Measurements from ENCODE around the gene PDE3B. TPM values are rescaled to one million over a fixed set of nuclear protein-coding genes. Genes with fewer than 3 reads are reported as not detected.

The PDE3B gene
- total and polyA plus RNA-seq, 2 of the 8 experiments (the other 6 are each of a cell fraction or from before 2014, with no cell fraction given), result 2.7 to 10.9 TPM

- Histone ChIP-seq H3K79me1 (ENCODE audit: low read depth, low read length) (no peaks in the 10 kb centered on the region), H3K18ac (ENCODE audit: extremely low read depth, low read length) (no peak overlapping the region), H2BK15ac (ENCODE audit: low read length) (no peak overlapping the region), H3K9me3 (ENCODE audit: insufficient read depth in 2 of 2, low read depth in 1 of 2, low read length in 1 of 2) (0 out of 4 replicates have a peak, but pooled peaks cover 0 to 5% of the 10 kb centered on the region in 2 experiments), H4K5ac (ENCODE audit: insufficient read length, low read depth, low read length) (no peak overlapping the region), H3K14ac (ENCODE audit: insufficient read length) (no peak overlapping the region), H2BK120ac (replicated peaks; ENCODE audit: low read depth, low read length) (no peak overlapping the region), H3K27ac (ENCODE audit: low read depth, low read length) (no peak overlapping the region), H3K23ac (ENCODE audit: insufficient read length) (no peak overlapping the region), H2BK12ac (ENCODE audit: low read depth, low read length) (no peak overlapping the region), H4K91ac (replicated peaks; ENCODE audit: insufficient read length, low read length) (no peak overlapping the region), H3K23me2 (ENCODE audit: low read depth, low read length) (no peaks in the 10 kb centered on the region), H3K9ac (replicated peaks in 1 of 4; ENCODE audit: extremely low read depth in 1 of 4, low read depth in 3 of 4, low read length in 3 of 4) (no peak overlapping the region), H3K79me2 (ENCODE audit: control insufficient read depth in 1 of 2, insufficient read depth in 2 of 2, low read length in 2 of 2) (no peaks in the 10 kb centered on the region), H2AFZ (ENCODE audit: low read length) (no peak overlapping the region), H4K8ac (ENCODE audit: extremely low read depth, insufficient read depth, low read length) (no peak overlapping the region), H2BK20ac (ENCODE audit: low read length) (no peak overlapping the region), H3K4me2 (ENCODE audit: insufficient read depth in 1 of 2, low read depth in 2 of 2, low read length in 2 of 2) (no peak overlapping the region), H4K20me1 (replicated peaks in 1 of 2; ENCODE audit: control insufficient read depth in 1 of 2, insufficient read depth in 2 of 2, low read length in 2 of 2) (no peaks in the 10 kb centered on the region), H2BK5ac (ENCODE audit: low read depth, low read length) (no peak overlapping the region), H3K27me3 (replicated peaks in 1 of 4; ENCODE audit: control insufficient read depth in 3 of 4, extremely low read depth in 1 of 4, insufficient read depth in 3 of 4, low read length in 3 of 4) (no peaks in the 10 kb centered on the region), H3K56ac (replicated peaks; ENCODE audit: insufficient read length, low read depth, low read length) (no peak overlapping the region), H2AK5ac (ENCODE audit: low read depth, low read length) (no peak overlapping the region), H3K4ac (replicated peaks; ENCODE audit: insufficient read length, low read depth, low read length) (no peak overlapping the region), H3K36me3 (ENCODE audit: control insufficient read depth in 2 of 4, insufficient read depth in 4 of 4, low read length in 3 of 4) (no peaks in the 10 kb centered on the region), H3K4me3 (ENCODE audit: extremely low read depth in 1 of 4, insufficient read depth in 2 of 4, low read depth in 3 of 4, low read length in 4 of 4) (no peak overlapping the region), H3K4me1 (replicated peaks in 1 of 4; ENCODE audit: control insufficient read depth in 3 of 4, insufficient read depth in 4 of 4, low read length in 3 of 4) (no peaks in the 10 kb centered on the region)
- DNase-seq (ENCODE audit: low read depth in 1 of 2, low spot score in 2 of 2), result no peak
- no peak for FAIRE-seq
- ChIA-PET POLR2A (ENCODE audit: partially characterized antibody) (no interaction called here), CTCF (ENCODE audit: partially characterized antibody) (interaction anchor here (1.1 to 2.0 kb wide), 3 partner anchors 8 to 291 kb away, joined by 4 to 15 read pairs (median 6); no protein-coding TSS in a partner anchor)
- WGBS, 2 experiments (ENCODE audit: extremely low coverage in 1 of 2, insufficient coverage in 1 of 2, insufficient read length in 1 of 2, insufficient replicate concordance in 2 of 2, low coverage in 1 of 2, low lambda C conversion rate in 2 of 2, missing lambda C conversion rate in 1 of 2), result 88% methylated on average over 3 of the region's 3 CpGs; no CpG with 5 or more reads in 1 of the 2 experiments
- TF ChIP-seq GABPA (IDR thresholded peaks at IDR 0.05; ENCODE audit: borderline replicate concordance, insufficient read depth, low read length), result no peak
- TF ChIP-seq SIX5 (IDR thresholded peaks at IDR 0.05; ENCODE audit: low read depth, low read length), result no peak
- TF ChIP-seq POLR2AphosphoS5 (IDR thresholded peaks at IDR 0.05; ENCODE audit: low read depth, low read length), result no peak
- TF ChIP-seq RBBP5 (IDR thresholded peaks at IDR 0.05; ENCODE audit: borderline replicate concordance, low read depth, low read length), result no peak
- no peak for TF ChIP-seq JUN (IDR thresholded peaks at IDR 0.05; ENCODE audit: low read depth, low read length)
- TF ChIP-seq SUZ12 (IDR thresholded peaks at IDR 0.05; ENCODE audit: low read length), result no peak
- no peak for TF ChIP-seq RNF2 (IDR thresholded peaks at IDR 0.05; ENCODE audit: borderline replicate concordance, low read depth, low read length, missing control alignments, poor library complexity, severe bottlenecking)
- TF ChIP-seq RFX5 (IDR thresholded peaks at IDR 0.05; ENCODE audit: borderline replicate concordance, low read depth, low read length), result no peak
- no peak for TF ChIP-seq EZH2 (IDR thresholded peaks at IDR 0.05; ENCODE audit: low read depth, low read length, severe bottlenecking)
- no peak for TF ChIP-seq FOSL1 (IDR thresholded peaks at IDR 0.05; ENCODE audit: insufficient read depth, low read depth, low read length)
- TF ChIP-seq, protein P1, sequence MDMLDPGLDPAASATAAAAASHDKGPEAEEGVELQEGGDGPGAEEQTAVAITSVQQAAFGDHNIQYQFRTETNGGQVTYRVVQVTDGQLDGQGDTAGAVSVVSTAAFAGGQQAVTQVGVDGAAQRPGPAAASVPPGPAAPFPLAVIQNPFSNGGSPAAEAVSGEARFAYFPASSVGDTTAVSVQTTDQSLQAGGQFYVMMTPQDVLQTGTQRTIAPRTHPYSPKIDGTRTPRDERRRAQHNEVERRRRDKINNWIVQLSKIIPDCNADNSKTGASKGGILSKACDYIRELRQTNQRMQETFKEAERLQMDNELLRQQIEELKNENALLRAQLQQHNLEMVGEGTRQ (IDR thresholded peaks at IDR 0.05; ENCODE audit: low read length), result no peak
- TF ChIP-seq SIN3A (conservative IDR thresholded peaks at IDR 0.05 in 1 of 2, IDR thresholded peaks at IDR 0.05 in 1 of 2; ENCODE audit: low read depth in 1 of 2, low read length in 2 of 2), result no peak
- no peak for TF ChIP-seq BACH1 (IDR thresholded peaks at IDR 0.05; ENCODE audit: low read length)
Measured at GRCh38 chr11:14914536-14914935, 270.9 kb downstream of the PDE3B start.

Data from H1 (cell line).